ENCODE measurements around the gene OR5A2. TPM values are rescaled to one million over a fixed set of nuclear protein-coding genes. Genes with fewer than 3 reads are reported as not detected.

The OR5A2 gene
- polyA plus RNA-seq, 2 of the 4 experiments (the other 2 are of a cell fraction), result not detected

- no peak for TF ChIP-seq REST (IDR thresholded peaks at IDR 0.05)
- no peak for TF ChIP-seq ZFP36 (IDR thresholded peaks at IDR 0.05; ENCODE audit: borderline replicate concordance, partially characterized antibody)
- TF ChIP-seq ATOH8 (CRISPR knock-in tag; IDR thresholded peaks at IDR 0.05; ENCODE audit: low read depth), result no peak
- TF ChIP-seq FOXS1 (CRISPR knock-in tag; IDR thresholded peaks at IDR 0.05), result no peak
- no peak for TF ChIP-seq SREBF2 (IDR thresholded peaks at IDR 0.05)
- TF ChIP-seq, protein P1, sequence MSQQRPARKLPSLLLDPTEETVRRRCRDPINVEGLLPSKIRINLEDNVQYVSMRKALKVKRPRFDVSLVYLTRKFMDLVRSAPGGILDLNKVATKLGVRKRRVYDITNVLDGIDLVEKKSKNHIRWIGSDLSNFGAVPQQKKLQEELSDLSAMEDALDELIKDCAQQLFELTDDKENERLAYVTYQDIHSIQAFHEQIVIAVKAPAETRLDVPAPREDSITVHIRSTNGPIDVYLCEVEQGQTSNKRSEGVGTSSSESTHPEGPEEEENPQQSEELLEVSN (IDR thresholded peaks at IDR 0.05; ENCODE audit: borderline replicate concordance, low read depth), result no peak
- TF ChIP-seq NR3C1 (IDR thresholded peaks at IDR 0.05), result no peak
These were observed 46.8 kb upstream of the OR5A2 start, which contains the start of gene OR4D10 (continued) for GRCh38 chr11:59473015-59473414.

GRCh38 chr11:59463190-59463641, 37.0 kb upstream of the OR5A2 start:
- CTCF ChIA-PET, result interaction anchor here (0.7 kb wide), 1 partner anchor 86 kb away, joined by 3 read pairs; no protein-coding TSS in a partner anchor
- no peak overlapping the region for H3K4me3 ChIP-seq
- POLR2A ChIA-PET, result no interaction called here
- H3K9me3 ChIP-seq, result no peaks in the 10 kb centered on the region
- H3K4me1 ChIP-seq, result no peaks in the 10 kb centered on the region
- 27% methylated on average over 5 of the region's 5 CpGs for WGBS (ENCODE audit: missing lambda C conversion rate)
- no peak overlapping the region for H3K27ac ChIP-seq
- DNase-seq (ENCODE audit: low read depth in 1 of 2, low spot score in 1 of 2) (no peak), ATAC-seq (peak in 1 of 2 experiments; percentile 46; a peak in 1 of 6 replicates), FAIRE-seq (no peak)
- TF ChIP-seq RCOR1 (IDR thresholded peaks at IDR 0.05; ENCODE audit: low read depth, low read length) (no peak), MAFK (IDR thresholded peaks at IDR 0.05; ENCODE audit: partially characterized antibody) (no peak), ZC3H11A (IDR thresholded peaks at IDR 0.05) (no peak), NPAS2 (CRISPR knock-in tag; IDR thresholded peaks at IDR 0.05; ENCODE audit: borderline replicate concordance) (no peak), FOSB (CRISPR knock-in tag; IDR thresholded peaks at IDR 0.05) (no peak), CHD2 (IDR thresholded peaks at IDR 0.05; ENCODE audit: low read length, partially characterized antibody) (no peak), FOXS1 (CRISPR knock-in tag; IDR thresholded peaks at IDR 0.05) (no peak), ATOH8 (CRISPR knock-in tag; IDR thresholded peaks at IDR 0.05; ENCODE audit: low read depth) (no peak), MYC (IDR thresholded peaks at IDR 0.05; ENCODE audit: borderline replicate concordance, low read length) (no peak), REST (IDR thresholded peaks at IDR 0.05) (no peak), SMC3 (IDR thresholded peaks at IDR 0.05) (no peak), ZNF302 (CRISPR knock-in tag; IDR thresholded peaks at IDR 0.05) (no peak), HEYL (CRISPR knock-in tag; IDR thresholded peaks at IDR 0.05) (no peak)
- TF ChIP-seq, protein P2, sequence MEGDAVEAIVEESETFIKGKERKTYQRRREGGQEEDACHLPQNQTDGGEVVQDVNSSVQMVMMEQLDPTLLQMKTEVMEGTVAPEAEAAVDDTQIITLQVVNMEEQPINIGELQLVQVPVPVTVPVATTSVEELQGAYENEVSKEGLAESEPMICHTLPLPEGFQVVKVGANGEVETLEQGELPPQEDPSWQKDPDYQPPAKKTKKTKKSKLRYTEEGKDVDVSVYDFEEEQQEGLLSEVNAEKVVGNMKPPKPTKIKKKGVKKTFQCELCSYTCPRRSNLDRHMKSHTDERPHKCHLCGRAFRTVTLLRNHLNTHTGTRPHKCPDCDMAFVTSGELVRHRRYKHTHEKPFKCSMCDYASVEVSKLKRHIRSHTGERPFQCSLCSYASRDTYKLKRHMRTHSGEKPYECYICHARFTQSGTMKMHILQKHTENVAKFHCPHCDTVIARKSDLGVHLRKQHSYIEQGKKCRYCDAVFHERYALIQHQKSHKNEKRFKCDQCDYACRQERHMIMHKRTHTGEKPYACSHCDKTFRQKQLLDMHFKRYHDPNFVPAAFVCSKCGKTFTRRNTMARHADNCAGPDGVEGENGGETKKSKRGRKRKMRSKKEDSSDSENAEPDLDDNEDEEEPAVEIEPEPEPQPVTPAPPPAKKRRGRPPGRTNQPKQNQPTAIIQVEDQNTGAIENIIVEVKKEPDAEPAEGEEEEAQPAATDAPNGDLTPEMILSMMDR (IDR thresholded peaks at IDR 0.05), result no peak
- TF ChIP-seq, protein P3, sequence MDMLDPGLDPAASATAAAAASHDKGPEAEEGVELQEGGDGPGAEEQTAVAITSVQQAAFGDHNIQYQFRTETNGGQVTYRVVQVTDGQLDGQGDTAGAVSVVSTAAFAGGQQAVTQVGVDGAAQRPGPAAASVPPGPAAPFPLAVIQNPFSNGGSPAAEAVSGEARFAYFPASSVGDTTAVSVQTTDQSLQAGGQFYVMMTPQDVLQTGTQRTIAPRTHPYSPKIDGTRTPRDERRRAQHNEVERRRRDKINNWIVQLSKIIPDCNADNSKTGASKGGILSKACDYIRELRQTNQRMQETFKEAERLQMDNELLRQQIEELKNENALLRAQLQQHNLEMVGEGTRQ (IDR thresholded peaks at IDR 0.05), result no peak
- no peak overlapping the region for H3K4me2 ChIP-seq

Measured in A549 (cell line).